HG02973 (cell line): ENCODE data around the gene TACC2.

Experiments
- ATAC-seq: cut with Tn5 transposase; IDR thresholded peaks from one replicate; pipeline ENCODE4 v1.9.1; 2021; ENCODE audit warnings: moderate library complexity; ENCODE audit not compliant: unreplicated experiment

Gene TACC2

DNA sequence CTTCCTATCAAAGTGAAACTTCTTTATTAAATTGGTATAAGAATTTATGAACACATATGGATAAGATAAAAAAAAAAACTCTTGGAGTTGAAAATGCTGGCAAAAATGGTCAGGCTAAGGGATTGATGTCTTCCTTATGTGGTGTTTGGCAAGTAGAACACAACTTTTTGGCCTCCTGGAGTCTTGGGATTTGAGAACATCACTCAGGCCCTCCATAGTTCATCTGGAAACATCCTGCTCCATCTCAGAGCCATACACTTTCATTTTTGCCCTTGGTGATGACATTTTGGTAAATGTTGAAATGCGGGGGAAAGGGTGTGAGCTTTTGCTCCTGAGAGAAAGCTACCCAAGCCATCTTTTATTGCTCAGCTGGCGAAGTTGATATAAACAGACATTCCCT, 254.6 kb downstream of the TACC2 start:
- ATAC-seq = no peak

DNA sequence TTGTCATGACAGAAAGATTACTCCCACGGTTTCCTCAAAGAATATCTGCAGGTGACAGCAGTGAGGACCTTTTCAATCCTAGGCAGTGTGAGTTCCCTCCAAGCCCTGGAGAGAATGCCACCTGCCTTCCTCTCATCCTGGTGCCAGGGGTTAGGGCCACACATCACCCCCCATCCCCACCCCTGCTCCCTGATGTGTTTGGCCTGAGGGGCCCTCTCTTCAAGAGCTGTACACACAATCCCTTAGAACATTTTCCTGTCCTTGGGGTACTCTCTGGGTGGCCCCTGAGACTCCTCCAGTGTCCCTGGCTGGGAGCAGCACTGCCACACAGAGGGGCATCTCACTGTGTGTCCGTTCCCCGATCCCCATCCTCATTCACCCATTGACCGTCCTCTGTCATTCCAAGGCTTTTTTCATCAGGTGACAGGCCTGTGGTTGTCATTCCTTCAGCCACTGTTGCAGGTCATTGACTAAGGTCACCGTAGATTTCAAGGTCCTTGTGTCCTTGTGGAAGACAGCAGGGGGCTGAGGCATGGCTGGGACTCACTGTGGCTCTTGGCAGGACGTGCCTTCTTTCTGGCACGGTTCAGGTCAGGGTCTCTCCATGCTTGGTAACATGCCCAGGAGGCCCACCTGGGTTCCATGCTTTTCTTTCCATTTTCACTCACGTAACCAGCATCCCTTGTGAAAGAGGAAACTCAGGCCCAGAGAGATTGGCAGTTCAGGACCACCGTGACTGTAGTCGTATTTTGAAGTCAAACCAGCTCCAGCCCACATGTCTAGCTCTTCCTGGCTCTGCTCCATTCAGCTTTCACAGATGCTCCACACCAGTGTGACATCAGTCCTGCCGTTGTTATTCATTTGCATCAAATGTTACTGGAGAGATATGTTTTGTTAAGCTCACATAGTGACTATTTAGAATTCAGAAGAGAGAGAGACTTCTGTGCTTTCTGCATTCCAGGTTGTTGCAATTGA, 255.3 kb downstream of the TACC2 start:
- ATAC-seq = no peak

DNA sequence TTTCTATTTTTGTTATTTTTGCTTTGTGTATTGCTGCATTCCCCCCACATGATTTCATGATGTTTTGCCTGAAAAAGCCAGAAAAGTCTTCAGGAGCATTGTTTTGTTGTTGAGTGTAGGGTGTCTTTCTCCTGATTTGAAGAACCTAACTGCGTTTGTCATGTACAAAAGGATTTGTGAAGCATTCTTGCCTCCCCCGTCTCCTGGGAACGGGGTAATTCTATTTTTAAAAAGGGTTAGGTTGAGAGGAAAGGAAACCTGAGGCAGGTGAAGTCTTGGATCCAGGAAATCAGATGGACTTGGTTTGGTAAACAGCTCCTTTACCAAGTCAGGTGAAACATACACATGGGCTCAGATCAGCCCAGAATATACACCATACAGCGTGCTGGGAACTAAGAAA, 256.2 kb downstream of the TACC2 start:
- no peak for ATAC-seq

DNA sequence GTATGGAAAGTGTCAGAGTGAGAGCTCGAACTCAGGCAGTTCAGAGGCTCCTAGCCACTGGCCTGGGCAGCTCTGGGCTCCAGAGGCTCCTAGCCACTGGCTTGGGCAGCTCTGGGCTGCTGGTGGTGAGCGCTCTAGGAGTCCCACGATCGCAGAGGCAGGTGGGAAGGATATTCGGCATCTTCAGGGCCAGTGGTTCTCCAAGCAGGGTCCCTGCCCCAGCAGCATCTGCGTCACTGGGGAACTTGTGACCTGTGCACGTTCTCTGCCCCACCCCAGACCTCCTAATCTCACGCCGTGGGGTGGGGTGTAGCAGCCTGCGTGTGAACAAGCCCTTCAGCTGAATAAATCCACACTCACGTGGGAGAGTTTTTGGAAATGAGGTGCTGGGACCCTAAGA, 256.9 kb downstream of the TACC2 start:
- no peak for ATAC-seq

DNA sequence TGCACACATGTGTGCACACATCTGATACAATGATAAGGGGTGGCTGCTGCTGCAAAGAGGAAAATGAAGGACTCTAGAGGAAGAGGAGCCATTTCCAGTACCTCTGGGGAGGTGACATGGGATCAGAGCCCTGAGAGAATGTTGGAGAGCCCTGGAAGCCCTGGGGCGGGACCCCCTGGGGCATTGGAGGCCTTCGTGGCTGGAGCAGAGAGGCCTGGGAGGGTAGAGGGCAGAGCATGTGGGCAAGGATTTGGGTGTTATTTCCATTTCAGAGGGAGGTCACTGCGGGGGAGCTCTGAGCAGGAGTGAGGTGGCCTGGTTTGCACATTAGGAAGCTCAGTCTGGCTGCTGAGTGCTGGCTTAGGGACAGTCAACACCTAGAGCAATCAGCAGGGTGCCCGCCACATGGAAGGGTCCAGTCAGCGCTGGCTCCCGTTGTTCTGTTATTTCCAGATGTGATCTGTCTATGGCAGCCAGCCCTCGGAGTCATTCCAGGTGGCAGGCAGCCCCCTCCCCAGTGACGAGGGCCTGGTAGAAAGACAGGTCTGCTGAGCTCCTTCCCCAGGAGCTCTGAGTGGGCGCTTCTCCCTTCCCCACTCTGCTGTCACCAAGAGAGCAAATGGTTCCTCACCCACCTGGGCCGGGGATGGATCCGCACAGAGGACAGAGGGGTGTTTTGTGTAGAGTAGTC, 258.0 kb downstream of the TACC2 start:
- ATAC-seq = no peak

DNA sequence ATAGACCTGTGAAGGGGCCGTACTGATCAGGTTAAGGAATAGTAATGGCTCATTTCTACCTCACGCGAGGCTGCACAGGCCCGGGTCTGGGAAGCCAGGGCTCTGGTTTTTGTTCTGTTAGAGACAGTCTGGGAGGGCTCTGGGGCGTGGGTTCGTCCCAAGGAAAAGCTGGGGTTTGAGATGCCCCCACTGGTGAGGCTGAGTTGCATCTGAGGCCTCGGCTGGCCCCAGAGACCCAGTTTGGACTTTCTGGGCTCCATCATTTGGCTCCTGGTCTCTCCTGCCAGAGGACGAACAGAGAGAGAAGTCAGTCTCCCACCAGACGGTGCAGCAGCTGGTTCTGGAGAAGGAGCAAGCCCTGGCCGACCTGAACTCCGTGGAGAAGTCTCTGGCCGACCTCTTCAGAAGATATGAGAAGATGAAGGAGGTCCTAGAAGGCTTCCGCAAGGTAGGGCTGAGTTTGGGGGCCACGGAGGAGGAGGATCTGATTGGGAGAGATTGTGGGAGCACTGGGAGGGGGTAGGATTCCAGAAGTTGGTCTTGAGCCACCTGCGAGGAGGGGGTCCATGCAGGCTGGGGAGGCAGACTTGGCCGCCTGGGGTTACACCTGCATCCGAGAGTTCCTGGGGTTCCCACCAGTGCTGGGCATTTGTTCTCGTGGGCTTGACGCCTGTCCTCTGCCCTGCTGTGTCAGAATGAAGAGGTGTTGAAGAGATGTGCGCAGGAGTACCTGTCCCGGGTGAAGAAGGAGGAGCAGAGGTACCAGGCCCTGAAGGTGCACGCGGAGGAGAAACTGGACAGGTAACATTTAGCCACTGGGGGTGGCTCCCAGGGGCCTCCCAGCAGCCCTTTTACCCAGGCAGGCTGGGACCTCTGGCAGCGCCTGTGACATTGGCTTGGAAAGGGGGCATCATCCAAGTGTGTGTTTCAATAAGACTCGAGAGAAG, 259.7 kb downstream of the TACC2 start:
- no peak for ATAC-seq

DNA sequence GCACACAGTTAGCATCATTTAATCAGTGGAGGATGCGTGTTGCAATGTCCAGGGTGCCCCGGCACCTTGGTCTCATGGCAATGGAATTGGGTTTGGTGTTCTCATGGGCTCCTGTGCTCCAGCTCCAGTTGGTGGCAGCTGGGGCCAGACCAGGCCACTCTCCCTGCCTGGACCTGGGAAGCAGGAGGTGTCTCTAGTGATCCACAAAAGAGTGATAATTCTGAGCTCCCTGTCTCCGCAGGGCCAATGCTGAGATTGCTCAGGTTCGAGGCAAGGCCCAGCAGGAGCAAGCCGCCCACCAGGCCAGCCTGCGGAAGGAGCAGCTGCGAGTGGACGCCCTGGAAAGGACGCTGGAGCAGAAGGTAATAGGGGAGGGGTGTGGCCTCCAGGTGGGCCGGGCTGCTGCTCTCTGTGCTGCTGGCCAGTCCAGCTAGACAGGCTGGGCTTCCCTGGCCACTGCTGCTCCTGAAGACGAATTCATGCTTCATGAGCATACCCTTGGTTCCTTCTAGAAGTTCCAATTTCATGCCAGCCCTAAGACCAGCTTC, 260.4 kb downstream of the TACC2 start:
- ATAC-seq = no peak

DNA sequence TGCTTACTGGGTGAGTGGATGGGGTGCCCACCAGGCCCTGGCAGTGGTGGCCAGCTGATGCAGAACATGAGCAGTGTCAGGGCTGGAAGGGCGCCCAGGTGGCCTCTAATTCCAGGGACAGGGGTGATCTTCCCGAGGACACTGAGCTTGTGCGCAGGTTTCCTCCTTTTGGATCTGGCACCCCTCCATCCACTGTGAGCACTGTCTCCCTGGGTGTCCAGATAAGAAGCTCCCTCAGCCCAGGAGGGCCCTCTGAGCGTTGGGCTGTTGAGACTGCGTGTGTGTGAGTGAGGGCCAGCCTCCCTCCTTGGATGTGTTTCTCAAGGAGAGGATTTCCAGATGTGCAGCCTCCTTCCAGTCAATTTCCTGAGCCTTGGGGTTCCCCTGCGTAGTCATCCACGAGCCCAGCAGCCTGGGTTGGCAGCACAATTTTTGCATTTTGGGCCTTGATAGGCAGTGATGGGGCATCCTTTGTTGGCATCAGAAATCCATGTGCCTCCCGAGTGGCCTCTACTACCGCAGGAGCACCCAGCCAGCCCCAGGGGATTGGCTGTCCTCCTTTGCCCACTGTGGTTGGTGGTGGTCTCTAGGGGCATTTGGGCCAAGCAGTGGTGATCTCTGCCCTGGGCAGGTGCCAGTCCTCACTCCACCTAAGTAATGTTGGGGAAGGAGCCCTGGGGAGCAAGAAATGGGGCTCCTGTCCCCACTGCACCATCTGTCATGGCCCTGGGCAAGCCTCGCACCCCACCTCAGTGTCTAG, 261.2 kb downstream of the TACC2 start:
- no peak for ATAC-seq

DNA sequence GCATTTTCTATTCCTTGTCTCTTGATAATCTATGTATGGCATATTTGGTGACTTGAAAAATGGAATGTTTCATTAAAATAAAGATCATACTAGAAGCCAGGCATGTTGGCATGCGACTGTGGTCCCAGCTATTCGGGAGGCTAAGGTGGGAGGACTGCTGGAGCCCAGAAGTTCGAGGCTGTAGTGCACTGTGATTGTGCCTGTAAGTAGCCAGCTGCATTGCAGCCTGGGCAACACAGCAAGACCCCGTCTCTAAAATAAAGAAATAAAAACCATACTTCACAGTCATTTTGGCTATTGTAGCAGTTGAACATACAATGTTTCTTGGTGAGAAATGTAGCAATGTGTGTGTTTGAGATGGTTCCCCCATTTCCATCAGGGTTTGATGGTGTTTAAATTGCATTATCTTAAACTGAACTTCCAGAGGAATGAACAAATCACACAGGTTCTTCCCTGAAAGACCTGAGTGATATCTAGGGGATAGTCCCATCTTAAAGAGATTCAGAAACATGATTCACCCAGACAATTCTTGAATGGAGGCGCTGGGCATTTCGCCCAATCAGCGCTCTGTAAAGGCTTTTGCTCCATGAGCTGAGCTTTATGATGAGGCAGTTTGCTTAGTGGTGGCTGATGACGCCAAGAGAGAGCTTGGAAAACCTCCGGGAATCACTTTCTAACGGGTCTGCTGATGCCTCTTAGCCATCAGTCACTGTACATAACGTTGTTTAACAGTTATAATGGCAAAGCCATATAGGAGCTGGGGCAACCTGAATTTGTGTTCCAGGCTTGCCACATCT, 262.7 kb downstream of the TACC2 start:
- no peak for ATAC-seq

DNA sequence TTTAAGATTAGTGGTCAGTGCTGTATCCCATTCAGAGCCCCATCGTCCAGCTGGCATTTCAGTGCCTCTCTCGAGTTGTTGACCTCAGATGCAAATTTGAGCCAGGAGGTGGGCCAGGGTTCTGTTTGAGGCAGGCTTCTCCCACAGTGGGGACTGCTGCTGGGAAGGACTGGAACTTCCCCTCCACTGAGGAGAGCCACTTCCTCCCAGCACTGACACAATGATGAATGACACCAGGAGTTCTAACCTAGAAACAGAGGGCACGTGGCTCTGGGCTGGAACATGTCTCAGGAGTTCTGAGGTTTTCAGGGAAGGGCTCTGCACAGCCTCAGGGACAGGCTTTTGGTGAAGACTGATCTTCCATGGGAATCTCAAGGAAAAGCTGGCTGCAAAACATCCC, 263.8 kb downstream of the TACC2 start:
- no peak for ATAC-seq

DNA sequence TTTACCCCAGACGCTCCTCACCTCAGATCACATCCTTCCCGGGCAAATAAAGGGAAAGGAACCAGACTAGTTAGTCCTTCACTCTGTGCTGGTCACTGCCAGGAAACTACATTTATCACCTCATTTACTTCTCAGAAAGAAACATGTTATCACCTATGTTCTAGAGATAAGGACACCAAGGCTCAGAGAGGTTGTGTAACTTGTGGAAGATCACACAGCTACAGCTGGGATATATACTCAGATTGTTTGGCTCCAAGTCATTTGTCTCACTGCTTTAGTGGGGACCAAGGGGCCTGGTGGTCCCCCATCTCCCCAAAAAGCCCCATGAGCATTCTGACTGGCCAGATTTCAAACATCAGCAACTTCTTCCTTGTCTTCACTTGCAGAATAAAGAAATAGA, 264.6 kb downstream of the TACC2 start:
- ATAC-seq = no peak

DNA sequence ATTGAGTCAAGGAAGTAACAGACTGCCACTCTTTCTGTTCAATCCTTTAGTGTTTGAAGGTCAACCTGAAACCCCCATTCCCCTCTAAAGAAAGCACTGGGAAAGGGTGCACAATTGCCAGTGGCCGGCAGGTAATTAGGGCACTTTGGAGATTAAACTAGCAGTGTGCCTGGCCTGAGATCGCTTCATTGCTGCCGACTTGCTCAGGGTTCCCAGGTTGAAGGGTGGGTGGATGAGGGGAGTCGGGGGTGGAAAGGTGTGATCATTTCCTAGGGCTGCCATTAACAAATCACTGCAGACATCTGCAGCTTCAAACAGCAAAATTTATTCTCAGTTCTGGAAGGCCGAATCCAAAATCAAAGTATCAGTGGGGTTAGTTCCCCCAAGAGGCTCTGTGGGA, 265.9 kb downstream of the TACC2 start:
- ATAC-seq = no peak

DNA sequence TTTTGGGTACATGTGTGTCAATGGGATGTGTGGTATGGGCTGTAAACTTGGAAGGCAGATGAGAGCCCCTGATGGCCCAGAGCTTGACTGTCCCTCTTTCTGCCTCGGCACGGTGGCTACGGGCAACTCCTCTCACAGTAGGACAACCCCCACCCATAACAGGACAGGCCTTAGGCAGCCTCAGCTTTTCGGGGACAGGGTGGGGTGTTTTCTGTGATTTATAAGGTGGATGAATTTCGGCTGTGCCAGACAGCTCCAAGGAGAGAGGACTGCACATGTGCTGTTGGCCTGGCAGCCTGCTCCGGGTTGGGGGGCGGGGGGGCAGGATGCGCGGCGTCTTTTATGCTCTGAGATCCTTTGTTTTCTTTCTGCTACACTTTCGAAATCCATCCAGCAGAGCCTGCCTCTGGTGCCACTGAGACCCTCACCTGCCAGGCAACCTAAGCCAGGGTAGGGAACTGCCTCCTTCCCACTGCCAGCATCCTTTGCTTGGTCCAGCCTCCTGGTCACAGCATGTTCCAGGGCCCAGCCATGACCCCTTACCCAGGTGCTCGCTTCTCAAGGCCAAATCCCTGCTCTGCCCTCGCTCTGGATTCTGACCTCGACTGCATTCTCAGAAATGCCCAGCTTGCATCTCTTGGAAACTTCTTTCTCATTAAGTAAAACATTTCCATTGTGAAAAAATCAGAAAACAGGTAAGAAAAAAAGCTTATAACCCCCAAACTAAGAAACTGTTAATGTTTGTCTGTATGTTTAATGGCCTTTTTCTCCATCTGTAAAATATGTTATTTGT, 266.7 kb downstream of the TACC2 start:
- no peak for ATAC-seq

DNA sequence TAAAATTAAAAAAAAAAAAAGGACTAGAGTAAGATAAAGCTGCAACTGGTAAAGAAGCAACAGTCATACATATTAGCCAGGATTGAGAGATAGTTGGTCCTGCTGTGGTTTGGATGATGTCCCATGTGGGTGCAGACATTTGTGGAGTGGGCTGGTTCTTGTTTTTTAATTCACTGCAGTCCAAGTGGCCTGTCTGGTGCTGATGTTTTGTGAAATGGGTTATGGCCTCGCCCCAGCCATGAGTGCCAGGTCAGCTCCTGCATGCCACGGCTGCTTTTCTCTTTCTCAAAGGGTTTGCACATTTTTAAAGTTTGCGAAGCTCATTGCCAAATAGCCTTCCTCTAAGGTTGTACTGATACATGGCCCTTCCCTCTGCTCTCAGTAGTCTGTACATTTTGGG, 268.1 kb downstream of the TACC2 start:
- no peak for ATAC-seq

DNA sequence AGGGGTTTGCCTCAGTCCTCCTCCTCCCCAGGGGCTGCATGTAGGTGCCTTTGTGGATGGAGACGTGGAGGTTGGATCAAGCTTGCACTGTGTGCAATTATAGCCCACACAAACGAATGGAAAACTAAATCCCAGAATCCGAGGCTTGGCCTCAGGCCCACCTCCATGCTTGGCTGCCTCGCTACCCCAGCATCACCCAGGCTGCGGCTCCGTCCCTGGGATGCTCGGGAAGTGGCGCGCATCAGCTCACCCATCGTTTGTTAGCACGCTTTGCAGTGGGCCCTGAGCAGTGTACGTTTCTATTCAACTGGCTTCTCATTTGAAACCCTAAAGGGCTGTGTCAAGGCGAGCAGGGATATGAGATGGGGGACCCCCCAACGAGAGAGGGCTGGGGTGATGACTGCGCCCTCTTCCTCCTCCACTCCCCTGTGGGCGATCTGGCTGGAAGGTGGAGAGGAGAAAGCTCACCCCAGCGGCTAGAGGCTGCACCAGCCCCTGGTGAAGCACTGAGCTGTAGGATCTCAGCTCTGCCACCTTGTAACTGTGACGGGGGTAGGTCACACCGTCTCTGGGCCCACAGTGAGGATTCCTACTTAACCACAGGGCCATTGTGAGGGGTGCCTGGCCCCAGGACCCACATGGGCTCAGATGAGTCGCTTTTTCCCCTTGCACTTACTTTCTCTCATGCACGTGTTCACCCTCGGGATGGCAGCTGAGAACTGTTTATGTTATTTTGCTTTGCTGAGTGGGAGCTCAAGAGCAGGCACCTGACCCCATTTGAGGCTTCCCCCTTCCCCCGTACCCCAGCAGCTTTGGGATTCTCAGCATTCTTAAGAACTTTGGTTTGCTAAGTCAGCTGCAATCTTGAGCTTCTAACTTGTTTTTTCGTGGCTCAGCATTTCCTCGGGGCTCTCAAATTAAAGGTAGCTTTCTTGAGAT, 269.4 kb downstream of the TACC2 start:
- ATAC-seq = no peak

DNA sequence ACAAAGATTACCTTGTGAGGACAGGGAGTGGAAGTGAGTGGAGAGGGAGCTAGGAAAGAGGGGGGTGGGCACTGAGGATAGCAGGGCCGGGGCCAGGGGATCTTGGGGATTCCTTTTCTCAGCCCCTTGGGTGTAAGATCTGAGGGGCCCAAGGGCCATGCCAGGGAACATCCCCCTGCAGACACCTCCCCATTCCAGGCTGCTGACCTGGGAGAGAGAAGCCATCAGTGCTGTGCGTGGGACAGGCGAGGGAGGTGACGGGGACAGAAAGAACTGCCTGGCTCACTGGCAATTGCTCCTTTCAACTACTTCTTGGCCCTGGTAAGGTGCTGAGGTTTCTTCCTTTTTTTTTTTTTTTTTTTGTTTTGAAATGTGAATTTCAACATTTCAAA, 270.1 kb downstream of the TACC2 start:
- ATAC-seq = no peak

DNA sequence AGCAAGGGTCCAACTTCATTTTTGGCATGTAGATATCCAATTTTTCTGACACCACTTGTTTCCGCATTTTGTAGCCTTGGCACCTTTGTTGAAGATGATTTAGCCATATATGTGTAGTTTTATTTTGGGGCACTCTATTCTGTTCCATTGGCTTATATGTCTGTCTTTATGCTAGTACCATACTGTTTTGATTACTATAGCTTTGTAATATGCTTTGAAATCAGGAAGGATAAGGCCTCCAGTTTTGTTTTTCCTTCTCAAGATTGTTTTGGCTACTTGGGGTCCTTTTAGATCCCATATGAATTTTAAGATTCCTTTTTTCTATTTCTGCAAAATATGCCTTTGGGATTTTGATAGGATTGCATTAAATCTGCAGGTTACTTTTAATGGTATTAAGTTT, 272.6 kb downstream of the TACC2 start:
- no peak for ATAC-seq
